Ascending aorta (tissue), 2 donors: ENCODE results near the gene ANKRD27. TPM values are rescaled to one million over a fixed set of nuclear protein-coding genes. Genes with fewer than 3 reads are reported as not detected.

ENCODE experiments used
- DNase-seq, 2 donors: peaks; one replicate each; pipeline ENCODE4 v3.0.0-alpha.2; 2019; ENCODE audit warnings: low spot score in 2 of 2
- H3K27ac ChIP-seq, 2 donors: fragments of 200-600 bp; sonication (generic); one replicate each; pipeline ENCODE4 v1.5.1; 2016 to 2017; ENCODE audit warnings: mild to moderate bottlenecking in 1 of 2
- H3K27me3 ChIP-seq: fragments of 200-600 bp; sonication (generic); one replicate; pipeline ENCODE4 v1.5.1; 2017
- H3K36me3 ChIP-seq, 2 donors: fragments of 200-600 bp; sonication (generic); one replicate each; pipeline ENCODE4 v1.5.1; 2016
- H3K4me1 ChIP-seq, 2 donors: fragments of 200-600 bp; sonication (generic); one replicate each; pipeline ENCODE4 v1.5.1; 2016 to 2017; ENCODE audit warnings: mild to moderate bottlenecking in 1 of 2
- H3K4me3 ChIP-seq, 2 donors: fragments of 200-600 bp; sonication (generic); one replicate each; pipeline ENCODE4 v1.5.1; 2016 to 2017; ENCODE audit warnings: mild to moderate bottlenecking in 1 of 2
- H3K9me3 ChIP-seq, 2 donors: fragments of 200-600 bp; sonication (generic); one replicate each; pipeline ENCODE4 v1.5.1; 2016
- intact Hi-C: fragments of 100-400 bp; cut with DNase I; formaldehyde crosslinking; loops from one replicate; pipeline ENCODE4 v1.15.1; 2023
- total RNA-seq: library from RNA; depleted of rRNA; stranded (reverse); fragments of >200 nt; gene quantifications from one replicate; pipeline ENCODE4 v1.1.0, GENCODE V29; 2016
- TF ChIP-seq, protein P1 (sequence below), 3 experiments: fragments of 200-600 bp in 2 of 3; fragments of 450-650 bp in 1 of 3; sonication (generic) in 2 of 3; IDR thresholded peaks; one replicate each; pipeline ENCODE4 v1.5.1; 2016 to 2019; ENCODE audit warnings: antibody characterized with exemption in 3 of 3, mild to moderate bottlenecking in 1 of 3, moderate library complexity in 1 of 3

The ANKRD27 gene
- total RNA-seq, 1 donor from 2014 or later = 17.3 TPM

DNA sequence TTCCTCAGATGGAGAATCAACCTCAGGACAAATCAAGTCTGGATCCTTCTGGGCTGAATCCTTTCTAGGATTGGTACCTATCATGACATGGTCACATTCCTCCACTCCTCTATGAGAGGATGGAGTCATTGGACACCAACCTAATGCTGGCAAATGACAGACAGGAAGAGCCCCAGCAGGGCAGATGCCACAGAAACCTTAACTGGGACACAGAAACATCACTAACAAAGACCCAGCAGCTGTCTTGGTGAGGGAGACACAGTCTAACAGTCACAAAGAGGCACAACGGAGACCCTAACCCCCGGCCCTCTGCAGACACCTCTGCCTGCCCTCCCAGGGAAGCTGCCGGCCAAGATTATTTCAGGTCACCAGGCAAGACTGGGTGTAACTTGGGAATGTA, 2.1 kb downstream of the ANKRD27 start:
- Histone ChIP-seq H3K27ac (no peak overlapping the region), H3K9me3 (no peaks in the 10 kb centered on the region), H3K36me3 (peaks cover 0 to 6% of the 10 kb centered on the region in 2 donors), H3K27me3 (peaks cover 10% of the 10 kb centered on the region), H3K4me1 (peaks cover 10 to 18% of the 10 kb centered on the region in 2 donors), H3K4me3 (no peak overlapping the region)
- intact Hi-C loops = loop anchor here (5.0 to 10.0 kb wide), 2 partner anchors 76 to 852 kb away; partner anchors contain the start of gene PEPD
- TF ChIP-seq, protein P1, sequence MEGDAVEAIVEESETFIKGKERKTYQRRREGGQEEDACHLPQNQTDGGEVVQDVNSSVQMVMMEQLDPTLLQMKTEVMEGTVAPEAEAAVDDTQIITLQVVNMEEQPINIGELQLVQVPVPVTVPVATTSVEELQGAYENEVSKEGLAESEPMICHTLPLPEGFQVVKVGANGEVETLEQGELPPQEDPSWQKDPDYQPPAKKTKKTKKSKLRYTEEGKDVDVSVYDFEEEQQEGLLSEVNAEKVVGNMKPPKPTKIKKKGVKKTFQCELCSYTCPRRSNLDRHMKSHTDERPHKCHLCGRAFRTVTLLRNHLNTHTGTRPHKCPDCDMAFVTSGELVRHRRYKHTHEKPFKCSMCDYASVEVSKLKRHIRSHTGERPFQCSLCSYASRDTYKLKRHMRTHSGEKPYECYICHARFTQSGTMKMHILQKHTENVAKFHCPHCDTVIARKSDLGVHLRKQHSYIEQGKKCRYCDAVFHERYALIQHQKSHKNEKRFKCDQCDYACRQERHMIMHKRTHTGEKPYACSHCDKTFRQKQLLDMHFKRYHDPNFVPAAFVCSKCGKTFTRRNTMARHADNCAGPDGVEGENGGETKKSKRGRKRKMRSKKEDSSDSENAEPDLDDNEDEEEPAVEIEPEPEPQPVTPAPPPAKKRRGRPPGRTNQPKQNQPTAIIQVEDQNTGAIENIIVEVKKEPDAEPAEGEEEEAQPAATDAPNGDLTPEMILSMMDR (IDR thresholded peaks at IDR 0.05) = no peak
- no peak for DNase-seq

DNA sequence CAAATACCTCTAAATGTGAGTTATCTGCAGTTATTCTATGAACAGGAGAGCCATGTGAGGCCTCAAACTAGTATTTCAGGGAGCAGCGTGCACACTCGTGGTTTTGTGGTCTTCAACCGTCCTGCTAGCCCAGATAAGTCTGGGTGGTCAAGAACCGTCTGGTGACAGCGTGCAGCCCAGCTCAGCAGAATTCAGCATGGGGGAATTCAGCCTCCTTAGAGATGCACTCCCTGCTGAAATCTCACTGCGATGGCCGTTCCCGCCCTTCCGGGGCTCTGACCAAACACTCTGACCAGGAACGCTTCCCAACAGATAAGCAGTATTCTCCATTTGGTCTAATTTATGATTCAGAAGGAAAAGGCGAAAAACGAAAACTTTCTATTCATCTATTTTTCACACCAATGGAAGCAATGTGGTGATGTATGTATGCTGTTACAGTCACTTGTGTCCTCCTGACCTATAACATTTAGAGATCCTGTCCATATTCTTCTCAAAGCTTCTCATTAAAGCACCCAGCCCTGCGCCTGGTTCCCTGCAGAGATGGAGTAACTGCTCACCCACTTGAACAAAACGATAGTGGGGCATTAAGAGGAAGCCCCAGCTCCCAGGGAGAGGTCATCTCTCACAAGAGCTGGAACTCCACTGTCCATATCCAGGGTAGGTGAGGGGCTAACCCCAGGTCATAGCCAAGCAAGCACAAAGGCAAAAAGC, 2.9 kb downstream of the ANKRD27 start:
- intact Hi-C loops = loop anchor here (5.0 to 10.0 kb wide), 2 partner anchors 75 to 853 kb away; partner anchors contain the start of gene PEPD
- peaks cover 3 to 9% of the 10 kb centered on the region in 2 donors for H3K36me3 ChIP-seq
- peaks cover 10 to 18% of the 10 kb centered on the region in 2 donors for H3K4me1 ChIP-seq

GRCh38 chr19:32669310-32669709, 5.7 kb downstream of the ANKRD27 start:
- TF ChIP-seq, protein P1 (IDR thresholded peaks at IDR 0.05) = no peak
- Histone ChIP-seq H3K4me3 (no peak overlapping the region), H3K9me3 (no peaks in the 10 kb centered on the region), H3K27me3 (no peaks in the 10 kb centered on the region), H3K36me3 (peaks cover 3 to 13% of the 10 kb centered on the region in 2 donors), H3K4me1 (peaks cover 8 to 10% of the 10 kb centered on the region in 2 donors), H3K27ac (no peak overlapping the region)
- no peak for DNase-seq
- intact Hi-C loops = no loop called here

More for the DNA sequence above, 2.9 kb downstream of the ANKRD27 start:
- Histone ChIP-seq H3K27ac (no peak overlapping the region), H3K9me3 (no peaks in the 10 kb centered on the region), H3K27me3 (peaks cover 10% of the 10 kb centered on the region), H3K4me3 (no peak overlapping the region)
- no peak for DNase-seq
- TF ChIP-seq, protein P1 (IDR thresholded peaks at IDR 0.05) = no peak

DNA sequence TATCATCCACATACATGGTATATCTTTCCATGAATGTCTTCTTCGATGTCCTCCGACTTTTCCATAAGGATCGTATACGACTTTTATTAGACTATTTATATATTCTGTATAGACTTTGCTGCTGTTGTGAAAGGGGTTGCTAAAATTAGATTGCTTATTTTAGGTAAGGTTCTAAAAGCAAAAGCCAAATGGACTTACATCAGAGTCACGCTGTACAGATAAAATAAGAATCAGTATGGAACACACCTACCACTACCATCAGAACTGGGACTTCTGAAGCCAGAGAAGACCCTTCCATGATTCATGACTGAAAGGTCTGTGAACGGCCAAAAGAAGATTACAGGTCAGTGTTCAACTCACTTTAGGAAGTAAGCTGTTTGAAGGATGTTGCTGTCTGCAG, 8.9 kb downstream of the ANKRD27 start:
- H3K27ac ChIP-seq = no peak overlapping the region
- H3K36me3 ChIP-seq = peaks cover 3 to 13% of the 10 kb centered on the region in 2 donors
- DNase-seq = no peak
- H3K9me3 ChIP-seq = no peaks in the 10 kb centered on the region
- H3K4me3 ChIP-seq = no peak overlapping the region
- TF ChIP-seq, protein P1 (IDR thresholded peaks at IDR 0.05) = no peak
- intact Hi-C loops = no loop called here
- H3K27me3 ChIP-seq = no peaks in the 10 kb centered on the region
- H3K4me1 ChIP-seq = no peaks in the 10 kb centered on the region

- no peak overlapping the region for H3K4me3 ChIP-seq
- H3K36me3 ChIP-seq = peaks cover 6 to 21% of the 10 kb centered on the region in 2 donors
- H3K9me3 ChIP-seq = no peaks in the 10 kb centered on the region
- H3K27me3 ChIP-seq = no peaks in the 10 kb centered on the region
- intact Hi-C loops = no loop called here
- no peaks in the 10 kb centered on the region for H3K4me1 ChIP-seq
- DNase-seq = no peak
- no peak overlapping the region for H3K27ac ChIP-seq
- TF ChIP-seq, protein P1 (IDR thresholded peaks at IDR 0.05) = no peak
Measured at GRCh38 chr19:32662186-32662585, 12.8 kb downstream of the ANKRD27 start.
